ENCODE results near the gene TBRG4.

TBRG4 gene

GRCh38 chr7:45143616-45144015, 32.1 kb upstream of the TBRG4 start:
- DNase-seq (ENCODE audit: low read depth) = no peak

- no peak for DNase-seq (ENCODE audit: low read depth)
These were observed 29.3 kb upstream of the TBRG4 start for GRCh38 chr7:45140827-45141226.

GRCh38 chr7:45138433-45139267, 27.2 kb upstream of the TBRG4 start:
- DNase-seq (ENCODE audit: low read depth) = no peak

- peak; percentile 37 for DNase-seq (ENCODE audit: low read depth)
These were observed 24.9 kb upstream of the TBRG4 start for GRCh38 chr7:45136106-45137060.

GRCh38 chr7:45133877-45134276, 22.4 kb upstream of the TBRG4 start:
- DNase-seq (ENCODE audit: low read depth) = no peak

GRCh38 chr7:45133352-45133751, 21.9 kb upstream of the TBRG4 start:
- no peak for DNase-seq (ENCODE audit: low read depth)

- no peak for DNase-seq (ENCODE audit: low read depth)
These were observed 21.3 kb upstream of the TBRG4 start for GRCh38 chr7:45132708-45133320.

GRCh38 chr7:45131891-45132290, 20.4 kb upstream of the TBRG4 start:
- DNase-seq (ENCODE audit: low read depth) = no peak

- no peak for DNase-seq (ENCODE audit: low read depth)
These were observed 19.4 kb upstream of the TBRG4 start for GRCh38 chr7:45130910-45131309.

- DNase-seq (ENCODE audit: low read depth) = no peak
These were observed 18.4 kb upstream of the TBRG4 start for GRCh38 chr7:45129906-45130305.

- no peak for DNase-seq (ENCODE audit: low read depth)
These were observed 17.8 kb upstream of the TBRG4 start for GRCh38 chr7:45129181-45129800.

GRCh38 chr7:45126920-45127319, 15.4 kb upstream of the TBRG4 start:
- DNase-seq (ENCODE audit: low read depth) = no peak

- no peak for DNase-seq (ENCODE audit: low read depth)
These were observed 14.7 kb upstream of the TBRG4 start for GRCh38 chr7:45126201-45126600.

- DNase-seq (ENCODE audit: low read depth) = no peak
These were observed 13.9 kb upstream of the TBRG4 start for GRCh38 chr7:45125193-45125904.

- DNase-seq (ENCODE audit: low read depth) = no peak
These were observed 12.6 kb upstream of the TBRG4 start for GRCh38 chr7:45123913-45124710.

- no peak for DNase-seq (ENCODE audit: low read depth)
These were observed 11.7 kb upstream of the TBRG4 start for GRCh38 chr7:45122975-45123860.

GRCh38 chr7:45119550-45119949, 8.1 kb upstream of the TBRG4 start:
- no peak for DNase-seq (ENCODE audit: low read depth)

GRCh38 chr7:45118889-45119331, 7.4 kb upstream of the TBRG4 start:
- DNase-seq (ENCODE audit: low read depth) = no peak

- DNase-seq (ENCODE audit: low read depth) = no peak
These were observed 6.8 kb upstream of the TBRG4 start for GRCh38 chr7:45118292-45118691.
